ENCODE data around the gene PHIP. TPM values are rescaled to one million over a fixed set of nuclear protein-coding genes. Genes with fewer than 3 reads are reported as not detected.

The PHIP gene
- total RNA-seq, 1 donor from 2014 or later = 29.6 TPM

DNA sequence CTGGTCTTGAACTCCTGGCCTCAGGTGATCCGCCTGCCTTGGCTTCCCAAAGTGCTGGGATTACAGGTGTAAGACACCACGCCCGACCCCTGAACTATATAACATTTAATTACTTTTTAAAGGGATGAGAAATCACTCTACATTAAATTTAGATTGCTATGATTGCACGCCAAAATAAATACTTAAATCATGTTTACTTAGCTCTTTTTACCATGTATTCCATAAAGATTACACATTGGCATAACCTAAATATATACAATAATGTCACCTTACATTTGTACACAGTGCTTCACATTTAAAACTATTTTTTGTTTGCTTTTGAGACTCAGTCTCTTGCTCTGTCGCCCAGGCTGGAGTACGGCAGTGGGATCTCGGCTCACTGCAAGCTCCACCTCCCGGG is 124.3 kb downstream of the PHIP start:
- H3K36me3 Mint-ChIP-seq (ENCODE audit: low read depth, unreplicated experiment) = peaks cover 25% of the 10 kb centered on the region
- TF ChIP-seq, protein P1, sequence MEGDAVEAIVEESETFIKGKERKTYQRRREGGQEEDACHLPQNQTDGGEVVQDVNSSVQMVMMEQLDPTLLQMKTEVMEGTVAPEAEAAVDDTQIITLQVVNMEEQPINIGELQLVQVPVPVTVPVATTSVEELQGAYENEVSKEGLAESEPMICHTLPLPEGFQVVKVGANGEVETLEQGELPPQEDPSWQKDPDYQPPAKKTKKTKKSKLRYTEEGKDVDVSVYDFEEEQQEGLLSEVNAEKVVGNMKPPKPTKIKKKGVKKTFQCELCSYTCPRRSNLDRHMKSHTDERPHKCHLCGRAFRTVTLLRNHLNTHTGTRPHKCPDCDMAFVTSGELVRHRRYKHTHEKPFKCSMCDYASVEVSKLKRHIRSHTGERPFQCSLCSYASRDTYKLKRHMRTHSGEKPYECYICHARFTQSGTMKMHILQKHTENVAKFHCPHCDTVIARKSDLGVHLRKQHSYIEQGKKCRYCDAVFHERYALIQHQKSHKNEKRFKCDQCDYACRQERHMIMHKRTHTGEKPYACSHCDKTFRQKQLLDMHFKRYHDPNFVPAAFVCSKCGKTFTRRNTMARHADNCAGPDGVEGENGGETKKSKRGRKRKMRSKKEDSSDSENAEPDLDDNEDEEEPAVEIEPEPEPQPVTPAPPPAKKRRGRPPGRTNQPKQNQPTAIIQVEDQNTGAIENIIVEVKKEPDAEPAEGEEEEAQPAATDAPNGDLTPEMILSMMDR (IDR thresholded peaks at IDR 0.05; ENCODE audit: insufficient read depth, low read depth, low read length) = no peak
- no peak for TF ChIP-seq EZH2 (IDR thresholded peaks at IDR 0.05; ENCODE audit: insufficient read depth, low read length)

GRCh38 chr6:78952362-78952761 is 125.7 kb downstream of the PHIP start:
- no peak for TF ChIP-seq EZH2 (IDR thresholded peaks at IDR 0.05; ENCODE audit: insufficient read depth, low read length)
- TF ChIP-seq, protein P1 (IDR thresholded peaks at IDR 0.05; ENCODE audit: insufficient read depth, low read depth, low read length) = no peak
- Histone ChIP-seq H3K27ac (ENCODE audit: low read depth, low read length) (no peak overlapping the region), H3K36me3 (ENCODE audit: insufficient read depth, low read length) (peaks cover 22% of the 10 kb centered on the region), H2AFZ (ENCODE audit: low read depth, low read length) (no peak overlapping the region), H4K20me1 (ENCODE audit: insufficient read depth, low read length) (no peaks in the 10 kb centered on the region), H3K4me3 (ENCODE audit: insufficient read depth, low read depth, low read length) (no peak overlapping the region), H3K27me3 (ENCODE audit: insufficient read depth, low read length) (no peaks in the 10 kb centered on the region), H3K79me2 (ENCODE audit: insufficient read depth, low read length) (no peaks in the 10 kb centered on the region), H3K4me2 (ENCODE audit: low read length) (no peak overlapping the region), H3K4me1 (ENCODE audit: insufficient read depth, low read length) (peaks cover 7% of the 10 kb centered on the region), H3K9ac (ENCODE audit: low read length) (no peak overlapping the region), H3K9me3 (ENCODE audit: insufficient read depth, low read depth, low read length) (peaks cover 5% of the 10 kb centered on the region)
- Mint-ChIP-seq H3K4me3 (ENCODE audit: unreplicated experiment) (no peak overlapping the region), H3K27me3 (ENCODE audit: low read depth, unreplicated experiment) (no peaks in the 10 kb centered on the region), H3K4me1 (ENCODE audit: low read depth, unreplicated experiment) (peaks cover 15% of the 10 kb centered on the region), H3K27ac (ENCODE audit: unreplicated experiment) (no peak overlapping the region), H3K36me3 (ENCODE audit: low read depth, unreplicated experiment) (peaks cover 29% of the 10 kb centered on the region), H3K9me3 (ENCODE audit: unreplicated experiment) (peaks cover 10% of the 10 kb centered on the region)
- FAIRE-seq = no peak
- no peak for DNase-seq (ENCODE audit: low read depth)

More for the DNA sequence above, 124.3 kb downstream of the PHIP start:
- H3K27ac ChIP-seq (ENCODE audit: low read depth, low read length) = no peak overlapping the region
- H3K27me3 Mint-ChIP-seq (ENCODE audit: low read depth, unreplicated experiment) = no peaks in the 10 kb centered on the region
- H3K4me3 ChIP-seq (ENCODE audit: insufficient read depth, low read depth, low read length) = no peak overlapping the region
- DNase-seq (ENCODE audit: low read depth) = no peak
- no peaks in the 10 kb centered on the region for H3K9me3 ChIP-seq (ENCODE audit: insufficient read depth, low read depth, low read length)
- H3K4me1 ChIP-seq (ENCODE audit: insufficient read depth, low read length) = no peaks in the 10 kb centered on the region
- no peak for FAIRE-seq
- no peak overlapping the region for H3K9ac ChIP-seq (ENCODE audit: low read length)
- H3K27ac Mint-ChIP-seq (ENCODE audit: unreplicated experiment) = no peak overlapping the region
- H3K4me2 ChIP-seq (ENCODE audit: low read length) = no peak overlapping the region
- no peaks in the 10 kb centered on the region for H4K20me1 ChIP-seq (ENCODE audit: insufficient read depth, low read length)
- H3K9me3 Mint-ChIP-seq (ENCODE audit: unreplicated experiment) = peaks cover 5% of the 10 kb centered on the region
- H3K79me2 ChIP-seq (ENCODE audit: insufficient read depth, low read length) = no peaks in the 10 kb centered on the region
- no peaks in the 10 kb centered on the region for H3K27me3 ChIP-seq (ENCODE audit: insufficient read depth, low read length)
- peaks cover 8% of the 10 kb centered on the region for H3K4me1 Mint-ChIP-seq (ENCODE audit: low read depth, unreplicated experiment)
- H2AFZ ChIP-seq (ENCODE audit: low read depth, low read length) = no peak overlapping the region
- H3K4me3 Mint-ChIP-seq (ENCODE audit: unreplicated experiment) = no peak overlapping the region
- H3K36me3 ChIP-seq (ENCODE audit: insufficient read depth, low read length) = peaks cover 24% of the 10 kb centered on the region

DNA sequence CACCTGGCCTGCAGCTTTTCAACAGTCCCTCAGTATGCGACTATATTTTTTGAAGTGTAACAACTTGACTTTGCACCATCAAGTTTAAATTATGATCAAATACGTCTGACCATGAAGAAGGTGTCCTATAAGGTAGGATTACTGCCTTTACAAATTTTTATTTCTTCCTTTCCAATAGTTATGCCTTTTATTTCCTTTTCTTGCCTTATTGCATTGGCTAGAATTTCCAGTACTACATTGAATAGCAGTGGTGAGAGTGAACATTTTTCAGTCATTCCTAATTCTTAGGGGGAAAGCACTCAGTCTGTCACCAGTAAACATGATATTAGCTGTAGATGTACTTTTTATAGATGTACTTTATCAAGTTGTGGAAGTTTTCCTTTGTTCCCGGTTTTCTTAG is 129.3 kb downstream of the PHIP start:
- no peak overlapping the region for H2AFZ ChIP-seq (ENCODE audit: low read depth, low read length)
- DNase-seq (ENCODE audit: low read depth) = no peak
- H3K9ac ChIP-seq (ENCODE audit: low read length) = no peak overlapping the region
- Mint-ChIP-seq H3K27ac (ENCODE audit: unreplicated experiment) (no peak overlapping the region), H3K27me3 (ENCODE audit: low read depth, unreplicated experiment) (no peaks in the 10 kb centered on the region), H3K36me3 (ENCODE audit: low read depth, unreplicated experiment) (peaks cover 36% of the 10 kb centered on the region), H3K4me3 (ENCODE audit: unreplicated experiment) (no peak overlapping the region), H3K4me1 (ENCODE audit: low read depth, unreplicated experiment) (peaks cover 7% of the 10 kb centered on the region), H3K9me3 (ENCODE audit: unreplicated experiment) (peaks cover 10% of the 10 kb centered on the region)
- peaks cover 32% of the 10 kb centered on the region for H3K36me3 ChIP-seq (ENCODE audit: insufficient read depth, low read length)
- H4K20me1 ChIP-seq (ENCODE audit: insufficient read depth, low read length) = no peaks in the 10 kb centered on the region
- FAIRE-seq = no peak
- H3K4me1 ChIP-seq (ENCODE audit: insufficient read depth, low read length) = peaks cover 7% of the 10 kb centered on the region
- H3K27me3 ChIP-seq (ENCODE audit: insufficient read depth, low read length) = no peaks in the 10 kb centered on the region
- no peak overlapping the region for H3K4me2 ChIP-seq (ENCODE audit: low read length)
- H3K4me3 ChIP-seq (ENCODE audit: insufficient read depth, low read depth, low read length) = no peak overlapping the region
- H3K79me2 ChIP-seq (ENCODE audit: insufficient read depth, low read length) = no peaks in the 10 kb centered on the region
- H3K27ac ChIP-seq (ENCODE audit: low read depth, low read length) = no peak overlapping the region
- no peak for TF ChIP-seq EZH2 (IDR thresholded peaks at IDR 0.05; ENCODE audit: insufficient read depth, low read length)
- TF ChIP-seq, protein P1 (IDR thresholded peaks at IDR 0.05; ENCODE audit: insufficient read depth, low read depth, low read length) = no peak
- H3K9me3 ChIP-seq (ENCODE audit: insufficient read depth, low read depth, low read length) = peaks cover 5% of the 10 kb centered on the region

Measured in astrocyte (in vitro differentiated cells and primary cell).